Measurements from ENCODE around the gene BAIAP2.
"Not testable (repeated sequence)": the region's sequence is repeated elsewhere in the genome, so short reads cannot be mapped to it uniquely, and the experiment has no call there.

The BAIAP2 gene

DNA sequence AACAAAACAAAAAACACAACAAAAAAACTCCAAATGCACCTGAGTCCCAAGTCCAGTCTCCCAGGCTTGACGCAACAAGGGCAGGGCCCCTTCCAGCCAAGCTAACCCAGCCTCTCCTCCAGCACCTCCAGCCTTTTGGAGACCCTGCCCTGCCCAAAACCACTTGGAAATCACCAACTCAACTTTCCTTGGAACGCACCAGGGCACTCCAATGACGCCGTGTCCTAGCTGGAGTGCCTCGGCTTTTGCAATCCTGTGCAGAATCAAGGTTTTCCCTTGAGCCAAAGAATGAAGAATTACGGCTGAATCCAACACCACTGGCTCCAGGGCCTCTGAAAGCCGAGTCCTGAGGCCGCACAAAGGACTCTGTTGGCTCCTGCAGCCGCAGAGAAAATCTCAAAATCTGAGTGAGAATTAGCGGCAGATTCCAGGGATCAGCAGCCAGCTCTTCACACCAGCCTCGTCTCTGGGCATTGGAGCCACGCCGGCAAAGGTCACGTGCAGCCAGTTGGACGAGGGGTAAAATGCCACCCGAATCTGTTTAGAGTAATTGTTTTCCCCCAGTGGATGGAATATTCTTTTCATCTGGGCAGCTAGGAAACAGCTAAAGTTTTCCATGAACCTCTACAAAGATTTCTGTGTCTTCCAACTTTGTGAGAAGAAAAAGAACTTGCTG lies 9.7 kb upstream of the BAIAP2 start:
- no peak for DNase-seq (ENCODE audit: low read depth)

DNA sequence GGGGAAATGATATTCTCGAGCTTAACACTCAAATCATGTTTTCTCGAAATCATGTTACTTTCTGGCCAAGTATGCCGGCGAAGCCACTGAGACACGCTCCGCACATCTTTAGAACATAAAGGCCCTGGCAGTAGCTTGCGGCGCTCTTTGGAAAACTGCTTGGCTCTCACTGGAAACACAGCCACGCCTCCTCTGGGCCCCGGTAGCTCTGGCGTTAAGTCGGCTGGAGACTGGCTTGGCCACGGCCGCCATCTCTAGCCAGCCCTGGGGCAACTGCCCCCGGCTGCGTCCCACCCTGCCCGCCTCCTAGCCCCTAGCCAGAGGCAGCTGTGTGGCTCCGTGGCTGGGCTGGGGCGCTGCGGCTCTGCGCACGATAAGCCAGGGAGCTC lies 9.2 kb upstream of the BAIAP2 start:
- DNase-seq (ENCODE audit: low read depth), result no peak

DNA sequence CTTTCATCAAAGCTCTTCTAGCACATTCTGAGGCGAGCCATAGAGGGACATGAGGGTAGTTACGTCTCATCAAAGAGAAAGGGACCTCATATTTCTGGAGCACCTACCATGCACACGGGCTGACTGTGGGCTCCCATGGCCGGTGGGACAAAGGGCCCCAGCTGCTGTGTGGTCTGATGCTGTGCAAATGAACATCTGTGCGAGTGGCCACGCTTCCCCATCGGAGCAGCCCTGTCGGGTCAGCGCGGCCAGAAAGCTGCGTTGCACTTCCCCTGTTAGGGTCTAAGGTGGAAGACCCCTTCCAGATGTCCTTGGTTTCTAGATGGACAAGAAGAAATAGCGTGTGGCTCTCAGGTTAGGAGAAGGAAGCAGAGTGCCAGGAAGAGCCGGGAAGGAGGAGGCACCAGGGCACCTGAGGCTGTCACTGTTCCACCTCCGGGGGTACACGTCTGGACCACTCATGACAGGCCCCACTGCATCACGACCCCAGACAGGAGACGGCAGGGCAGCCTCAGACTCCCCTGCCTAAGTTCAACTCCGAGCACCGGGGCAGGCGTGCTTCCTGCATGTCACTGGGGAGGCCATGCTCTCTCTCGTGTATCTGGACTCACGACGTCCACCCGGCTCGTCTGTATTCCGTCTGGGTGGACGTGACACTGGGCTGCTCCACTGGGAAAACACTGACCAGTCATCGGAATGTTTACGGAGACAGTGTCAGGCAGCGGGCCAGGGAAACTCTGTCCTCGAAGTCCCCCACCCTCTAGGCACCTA lies 8.5 kb upstream of the BAIAP2 start:
- DNase-seq (ENCODE audit: low read depth), result no peak

DNA sequence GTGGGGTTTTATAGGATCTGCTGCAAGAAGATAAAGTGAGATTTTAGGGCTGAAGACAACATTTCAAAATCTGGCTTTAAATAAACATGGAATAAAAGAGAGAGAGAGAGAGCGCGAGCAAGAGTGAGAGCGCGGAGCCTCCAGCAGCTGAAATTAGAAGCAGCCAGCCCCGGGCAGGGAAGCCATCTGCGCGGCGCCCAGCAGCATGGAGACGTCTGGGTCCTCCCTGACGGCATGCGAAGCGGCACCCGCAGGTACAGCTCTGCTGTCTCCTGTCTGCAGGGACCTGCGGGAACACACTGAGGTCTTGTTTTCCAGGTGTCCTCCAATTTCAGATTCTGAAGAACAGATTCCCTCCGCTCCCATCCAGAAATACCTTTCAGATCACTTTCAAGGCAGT lies 7.9 kb upstream of the BAIAP2 start:
- DNase-seq (ENCODE audit: low read depth), result no peak

DNA sequence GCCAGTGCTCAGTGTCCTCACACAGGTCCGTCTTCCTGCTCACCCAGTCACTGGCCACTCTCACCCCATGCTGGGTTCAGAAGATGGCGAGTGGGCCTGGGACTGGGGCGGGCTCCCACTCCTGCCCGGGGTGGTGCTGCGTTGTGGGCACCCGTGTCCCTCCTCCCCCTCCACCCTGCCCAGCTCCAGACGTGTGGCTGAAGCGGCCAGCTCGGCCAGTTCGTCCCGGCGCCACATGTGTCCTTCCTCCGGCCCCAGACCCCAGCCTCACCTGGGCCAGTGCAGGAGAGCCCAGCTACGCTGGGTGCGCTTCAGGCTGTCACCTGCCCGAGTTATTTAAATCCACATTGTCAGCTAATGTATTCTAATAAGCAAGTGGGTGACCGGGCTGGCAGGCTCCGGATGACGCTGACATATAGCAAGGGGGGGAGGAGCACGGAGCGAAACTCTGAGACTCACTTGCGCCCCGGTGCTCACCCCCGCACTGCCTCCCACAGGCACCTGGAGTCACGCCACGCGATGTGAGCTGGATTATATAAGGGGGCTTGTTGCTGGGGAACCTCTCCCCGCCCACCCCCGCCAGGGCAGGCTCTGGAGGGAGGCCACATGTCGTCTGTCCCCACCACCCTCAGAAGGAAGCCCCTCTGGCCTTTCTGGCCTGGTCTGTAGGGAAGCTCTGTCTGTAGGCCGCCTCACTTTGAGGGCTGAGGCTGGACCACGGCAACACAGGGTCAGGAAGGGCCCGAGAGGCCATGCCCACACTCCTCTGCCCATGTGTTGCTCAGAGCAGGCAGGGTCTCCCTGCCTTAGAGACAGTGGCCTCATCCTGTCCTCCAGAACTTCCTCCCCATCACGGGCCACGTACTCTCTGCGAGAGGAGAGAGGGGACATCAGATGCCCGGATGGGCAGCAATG lies 7.1 kb upstream of the BAIAP2 start:
- DNase-seq (ENCODE audit: low read depth), result no peak

DNA sequence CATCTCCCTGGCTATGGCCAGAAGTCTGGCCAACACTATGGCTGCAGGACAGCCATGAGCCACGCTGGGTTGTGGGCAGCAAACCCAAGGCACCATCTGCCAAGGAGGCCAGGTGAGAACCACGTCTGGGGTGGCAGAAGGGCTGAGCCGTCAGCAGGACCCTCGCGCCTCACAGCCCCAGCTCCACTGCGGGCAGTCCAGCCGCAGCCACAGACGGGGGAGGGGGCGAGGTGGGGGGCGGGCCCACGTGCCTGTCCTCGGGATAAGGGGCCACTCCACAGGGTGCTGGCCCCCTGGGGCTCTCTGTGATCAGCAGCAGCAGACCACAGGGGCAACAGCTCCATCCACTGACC lies 6.5 kb upstream of the BAIAP2 start:
- no peak for DNase-seq (ENCODE audit: low read depth)

DNA sequence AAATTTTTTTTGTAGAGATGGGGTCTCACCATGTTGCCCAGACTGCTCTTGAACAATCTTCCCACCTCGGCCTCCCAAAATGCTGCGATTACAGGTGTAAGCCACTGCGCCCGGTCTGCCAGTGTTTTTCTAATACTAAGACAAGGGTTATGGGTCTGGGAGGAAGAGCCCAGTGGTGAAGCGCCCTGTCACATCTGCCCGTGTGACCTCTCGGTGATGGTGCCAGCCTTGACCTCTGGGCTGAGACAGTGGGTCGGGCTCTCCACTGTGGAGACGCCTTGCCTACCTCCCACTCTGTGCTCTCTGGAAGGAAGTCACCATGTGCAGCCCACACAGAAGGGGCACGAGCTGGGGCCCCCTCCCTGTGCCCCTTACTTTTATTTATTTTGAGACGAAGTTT lies 5.1 kb upstream of the BAIAP2 start:
- no peak for DNase-seq (ENCODE audit: low read depth)

DNA sequence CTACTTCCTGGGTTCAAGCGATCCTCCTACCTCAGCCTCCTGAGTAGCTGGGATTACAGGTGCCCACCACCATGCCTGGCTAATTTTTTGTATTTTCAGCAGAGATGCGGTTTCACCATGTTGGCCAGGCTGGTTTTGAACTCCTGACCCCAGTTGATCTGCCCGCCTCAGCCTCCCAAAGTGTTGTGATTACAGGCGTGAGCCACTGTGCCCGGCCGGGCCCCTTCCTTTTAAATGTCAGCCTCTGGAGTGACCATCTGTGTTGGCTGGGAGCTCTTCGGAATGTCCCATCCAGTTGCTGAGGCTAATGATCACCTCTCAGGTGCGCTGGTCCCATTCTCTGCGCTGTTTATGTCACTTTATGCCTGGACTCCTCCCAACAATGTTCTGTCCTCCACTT lies 4.6 kb upstream of the BAIAP2 start:
- not testable (repeated sequence) for DNase-seq (ENCODE audit: low read depth)

DNA sequence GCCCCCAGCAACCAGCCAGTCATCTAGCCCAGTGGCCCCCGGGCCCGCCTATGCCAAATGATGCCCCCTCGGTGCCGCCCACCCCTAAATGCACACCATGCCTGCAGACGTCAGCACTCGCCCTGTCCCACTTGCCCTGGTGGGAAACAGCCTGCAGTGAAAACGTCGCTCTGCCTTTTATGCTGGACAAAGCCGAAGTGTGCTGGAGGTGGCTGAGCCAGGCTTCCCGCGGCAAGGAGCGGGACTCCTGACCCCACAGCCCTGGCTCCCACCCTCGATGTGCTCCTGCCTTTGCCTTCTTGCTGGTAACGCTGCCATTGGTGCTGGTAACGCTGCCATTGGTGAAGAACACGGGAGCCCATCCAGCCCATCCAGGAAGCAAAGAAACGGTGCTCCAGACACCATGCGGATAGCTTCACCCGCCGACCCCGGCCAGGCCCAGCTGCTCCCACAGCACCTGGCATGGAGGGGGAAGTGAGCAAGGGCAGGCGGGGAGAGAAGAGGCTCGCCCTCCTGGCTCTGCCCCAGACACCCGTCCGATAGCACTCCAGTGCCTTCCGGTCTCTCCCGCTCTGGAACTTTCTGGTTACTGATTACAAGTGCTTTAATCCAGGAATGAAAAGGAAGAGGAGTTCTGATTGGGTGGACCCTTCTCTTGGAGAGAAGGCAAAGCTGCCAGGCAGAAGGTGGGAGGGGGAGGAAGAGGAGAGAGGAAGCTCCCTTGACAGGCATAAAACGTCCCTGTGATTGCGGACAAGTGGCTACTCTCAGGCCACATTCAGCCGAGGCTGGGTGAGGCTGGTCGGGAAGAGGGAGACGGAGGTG lies 4.0 kb upstream of the BAIAP2 start:
- DNase-seq (ENCODE audit: low read depth), result no peak

DNA sequence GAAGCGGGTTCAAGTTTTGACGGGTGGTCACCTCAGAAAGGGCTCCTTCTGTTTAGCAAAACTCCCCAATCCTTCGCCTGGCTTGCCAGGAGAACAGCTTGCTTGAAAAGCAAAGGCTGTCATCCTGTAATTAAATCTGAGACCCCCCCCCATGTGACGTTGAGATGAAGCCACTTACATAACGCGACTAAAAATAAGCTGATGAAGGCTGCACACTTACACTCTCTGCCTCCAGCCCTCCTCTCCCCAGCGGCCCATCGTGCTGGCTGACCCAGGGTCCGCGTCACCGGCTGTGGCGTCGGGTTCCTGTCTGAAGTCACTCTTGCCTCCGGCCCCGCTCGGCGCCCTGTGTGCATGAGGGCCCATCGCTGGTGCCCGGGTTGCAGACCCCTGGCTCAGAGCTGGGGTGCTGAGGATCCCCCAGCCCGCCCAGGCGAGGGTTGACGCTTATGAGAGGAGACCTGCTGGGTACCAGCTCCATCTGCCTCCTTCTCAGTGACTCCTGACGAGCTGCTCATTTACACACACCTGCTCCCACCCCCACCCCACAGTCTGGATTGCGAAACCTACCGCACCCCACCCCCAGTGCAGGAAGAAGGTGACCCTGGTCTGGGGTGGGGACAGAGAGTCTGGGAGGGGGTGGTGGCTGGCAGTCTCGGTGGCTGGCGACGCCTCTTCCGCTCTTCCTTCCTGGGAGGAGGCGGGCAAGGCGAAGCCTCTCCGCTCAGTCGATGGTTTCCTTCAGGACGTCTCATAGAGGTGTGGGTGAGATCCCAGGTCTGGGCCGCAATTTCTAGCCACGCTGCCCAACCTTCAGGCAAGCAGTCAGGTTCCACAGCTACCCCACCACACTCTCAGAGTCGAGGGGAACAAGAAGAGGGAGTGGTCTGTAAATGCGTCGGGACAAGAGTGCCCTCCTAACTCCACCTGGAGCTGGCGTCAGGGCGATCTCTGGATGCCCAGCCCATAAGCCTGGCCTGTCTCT lies 3.1 kb upstream of the BAIAP2 start:
- no peak for DNase-seq (ENCODE audit: low read depth)

DNA sequence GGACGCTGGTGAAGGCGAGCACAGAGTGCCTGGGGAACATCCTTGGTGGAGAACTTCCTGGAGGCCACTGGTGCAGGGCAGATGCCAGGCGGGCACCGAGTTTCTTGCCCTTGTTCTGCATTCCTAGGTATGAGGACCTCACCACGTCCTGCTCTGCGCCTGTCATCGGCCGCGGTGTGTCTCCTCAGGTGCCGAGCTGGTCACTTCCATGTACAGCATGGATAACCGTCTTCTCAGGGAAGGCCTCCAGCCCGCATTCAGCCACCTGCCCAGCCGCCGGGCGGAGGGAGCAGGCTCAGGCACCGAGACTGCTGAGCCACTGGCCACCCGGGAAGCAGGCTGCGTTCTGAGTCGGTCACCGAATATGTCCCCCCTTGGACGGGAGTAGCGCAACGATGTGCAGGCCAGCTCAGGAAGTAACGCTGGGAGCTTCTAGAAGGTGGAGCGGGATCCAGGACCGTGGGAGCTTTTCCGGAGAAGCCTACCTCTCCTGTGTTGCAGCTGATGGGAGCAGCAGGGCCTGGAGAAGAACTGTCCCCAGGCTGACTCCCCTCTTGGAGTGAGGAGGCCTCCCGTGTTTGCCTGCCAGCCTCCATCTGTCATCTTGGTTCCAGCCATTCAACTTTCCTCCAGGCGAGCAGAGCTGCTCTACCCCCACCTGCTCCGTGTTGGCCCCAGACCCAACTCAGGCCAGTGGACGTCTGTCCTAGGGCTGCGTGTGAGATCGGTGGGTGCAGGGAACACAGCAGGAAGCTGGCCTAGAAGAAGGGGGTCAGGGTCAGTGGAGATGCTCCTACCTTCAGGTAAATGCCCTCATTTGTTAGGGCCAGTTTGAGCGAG lies 2.1 kb upstream of the BAIAP2 start:
- no peak for DNase-seq (ENCODE audit: low read depth)

DNA sequence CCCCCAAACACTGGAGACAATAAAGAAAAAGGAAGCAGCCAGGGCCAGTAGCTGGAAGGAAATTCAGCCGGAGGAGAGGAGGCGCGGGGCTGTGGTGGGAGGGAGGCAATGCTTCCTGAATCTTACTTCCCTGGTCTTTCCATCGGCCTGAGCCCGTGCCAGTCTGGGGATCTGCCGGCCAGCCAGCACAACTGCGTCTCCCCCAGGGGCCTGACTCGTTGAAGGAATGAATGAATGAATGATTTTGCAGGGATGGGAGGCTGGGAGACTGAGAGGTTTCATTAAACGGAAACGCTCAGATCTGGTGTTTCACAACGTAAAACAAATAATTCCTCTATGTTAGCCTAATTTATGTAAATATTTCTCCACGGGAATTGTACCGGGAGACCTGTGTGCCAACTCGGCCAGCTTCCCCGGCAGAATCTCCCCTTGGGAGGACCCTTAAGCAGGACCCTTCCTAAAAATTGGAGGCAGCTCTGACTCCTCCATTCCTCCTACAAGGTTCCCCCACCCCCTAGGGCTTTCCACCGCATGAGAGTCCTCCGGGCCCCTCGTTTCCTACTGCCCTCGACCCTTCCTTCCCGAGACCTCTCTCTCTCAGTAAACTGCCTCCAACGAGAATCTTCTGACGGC lies 1.3 kb upstream of the BAIAP2 start:
- no peak for DNase-seq (ENCODE audit: low read depth)

DNA sequence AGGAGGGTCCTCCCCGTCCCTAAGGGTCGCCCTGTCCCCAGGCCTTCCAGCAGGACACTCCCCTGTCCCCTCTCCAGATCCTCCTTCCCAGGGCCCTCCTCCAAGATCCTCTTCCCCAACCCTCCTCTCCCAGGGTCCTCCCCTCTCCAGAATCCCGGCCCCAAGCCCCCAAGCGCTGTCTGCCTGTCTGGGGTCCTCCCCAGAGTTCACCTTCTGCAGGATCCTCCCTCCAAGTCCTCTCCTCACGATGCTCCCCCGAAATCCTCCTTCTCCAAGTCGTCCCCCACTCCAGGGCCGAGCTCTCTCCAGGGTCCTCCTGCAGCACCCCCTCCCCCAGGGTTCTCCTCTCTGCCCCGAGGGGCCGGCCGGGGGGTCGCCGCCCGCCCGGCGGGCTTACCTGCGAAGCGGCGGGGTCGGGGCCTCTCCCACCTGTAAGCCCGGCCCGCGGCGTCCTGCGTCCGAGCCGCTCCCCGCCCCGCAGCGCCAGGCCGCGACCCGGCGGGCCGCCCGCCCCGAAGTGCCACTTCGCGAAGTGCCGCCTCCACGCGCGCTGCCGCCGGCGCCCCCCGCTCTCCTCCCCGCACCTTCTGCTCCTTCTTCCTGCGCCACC lies 678 bp upstream of the BAIAP2 start:
- no peak for DNase-seq (ENCODE audit: low read depth)

DNA sequence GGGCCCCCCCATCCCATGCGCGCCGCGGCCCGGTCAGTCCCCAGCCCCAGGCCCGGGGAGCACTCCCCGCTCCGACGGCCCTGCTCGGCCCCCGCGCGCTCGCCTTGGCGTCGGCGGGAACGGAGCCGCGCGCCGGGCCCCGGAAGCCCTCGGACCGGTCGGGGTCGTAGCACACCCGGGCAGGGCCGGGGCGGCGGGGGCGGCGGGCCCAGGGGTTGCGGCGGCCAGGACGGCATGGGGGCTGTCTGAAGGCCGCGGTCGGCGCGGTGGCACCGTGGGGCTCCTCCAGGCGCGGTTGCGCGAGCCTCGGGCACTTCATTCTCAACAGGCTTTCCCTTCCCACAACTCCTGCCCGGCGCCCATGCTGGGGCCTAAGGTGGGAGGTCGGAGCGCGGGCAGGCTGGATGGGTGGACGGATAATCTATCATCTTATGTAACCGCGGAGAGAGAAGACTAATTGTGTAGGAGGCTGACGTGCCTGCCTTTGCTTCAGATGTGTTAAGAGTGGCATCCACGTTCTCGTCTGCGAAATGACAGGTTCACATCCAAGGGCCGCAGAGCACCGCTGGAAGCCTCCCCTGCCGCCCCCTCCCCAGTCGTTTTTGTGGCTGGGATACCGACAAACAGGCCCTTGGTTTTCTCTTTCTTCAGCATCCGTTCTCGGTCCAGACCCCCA lies 708 bp downstream of the BAIAP2 start:
- DNase-seq (ENCODE audit: low read depth), result no peak

DNA sequence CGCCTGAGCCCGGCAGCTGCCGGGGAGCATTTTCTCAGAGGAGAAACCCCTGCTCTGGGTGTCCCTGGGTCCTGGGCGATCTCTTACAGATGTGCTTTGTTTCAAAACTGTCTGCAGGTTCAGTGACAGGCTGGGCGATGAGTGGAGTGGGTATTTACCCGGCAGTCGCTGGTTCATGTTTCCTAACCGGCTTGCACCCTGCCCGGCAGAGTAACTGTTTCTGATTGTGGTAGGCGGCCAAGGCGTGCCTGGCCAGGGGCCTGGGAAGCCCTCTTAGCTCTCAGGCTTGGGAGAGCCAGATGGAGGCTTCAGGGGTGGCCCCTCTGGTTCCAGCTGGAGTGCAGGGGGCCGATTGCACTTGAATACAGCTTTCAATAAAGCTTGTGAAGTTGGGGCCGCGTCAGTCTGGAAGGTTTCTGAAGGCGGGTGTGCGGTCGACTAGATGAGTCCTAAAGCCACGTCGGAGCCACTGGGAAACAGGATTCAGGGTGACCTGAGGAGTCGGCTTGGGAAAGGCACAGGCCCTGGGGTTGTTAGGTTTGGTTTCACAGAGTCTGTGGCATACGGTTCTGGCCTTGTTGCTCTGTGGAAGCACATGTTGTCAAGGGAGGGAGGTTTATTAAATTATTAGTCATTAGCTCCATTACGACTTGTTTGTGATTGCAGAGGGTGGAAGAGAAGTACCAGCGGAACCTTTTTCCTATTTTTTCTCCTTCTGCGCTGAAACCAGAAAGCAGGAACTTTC lies 1.4 kb downstream of the BAIAP2 start:
- no peak for DNase-seq (ENCODE audit: low read depth)

DNA sequence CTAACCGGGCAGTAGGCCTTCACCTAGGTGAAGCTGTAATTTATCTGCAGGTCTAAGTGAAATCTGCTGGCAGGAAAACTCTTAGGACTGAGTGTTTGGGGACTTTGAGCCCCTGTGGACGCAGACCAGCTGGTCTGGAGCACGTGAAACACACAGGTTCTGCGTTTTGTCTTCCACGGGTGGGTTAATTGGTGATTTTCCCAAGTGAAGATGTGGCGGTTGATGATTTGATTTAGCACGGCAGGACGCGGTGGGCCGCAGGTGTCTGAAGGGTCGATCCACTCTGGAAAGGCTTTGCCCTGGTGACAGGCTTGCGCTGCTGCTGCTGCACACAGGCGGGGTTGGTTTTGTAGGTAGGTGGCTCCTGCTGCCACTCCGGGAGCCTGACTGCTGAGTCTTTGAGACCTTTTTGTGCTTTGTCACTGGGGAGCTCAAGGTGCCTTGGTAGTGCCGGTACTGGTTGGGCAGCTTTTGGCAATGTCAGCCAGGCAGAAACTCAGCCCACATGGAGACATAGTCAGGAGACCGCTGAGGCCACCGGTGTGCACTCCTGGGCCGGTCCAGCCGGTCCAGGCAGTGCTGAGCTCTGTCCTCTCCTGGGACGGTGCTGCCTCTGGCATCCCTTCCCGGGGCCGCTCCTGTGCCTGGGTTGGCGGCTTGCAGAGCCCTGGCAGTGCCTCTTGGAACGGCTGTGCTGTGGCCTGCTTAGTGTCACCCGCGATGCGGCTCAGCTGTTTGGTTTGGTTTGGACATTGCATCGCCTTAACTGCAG lies 2.3 kb downstream of the BAIAP2 start:
- DNase-seq (ENCODE audit: low read depth), result no peak
